Measurements from ENCODE around the gene DLX1.
"Not testable (repeated sequence)": the region's sequence is repeated elsewhere in the genome, so short reads cannot be mapped to it uniquely, and the experiment has no call there.

The DLX1 gene

DNA sequence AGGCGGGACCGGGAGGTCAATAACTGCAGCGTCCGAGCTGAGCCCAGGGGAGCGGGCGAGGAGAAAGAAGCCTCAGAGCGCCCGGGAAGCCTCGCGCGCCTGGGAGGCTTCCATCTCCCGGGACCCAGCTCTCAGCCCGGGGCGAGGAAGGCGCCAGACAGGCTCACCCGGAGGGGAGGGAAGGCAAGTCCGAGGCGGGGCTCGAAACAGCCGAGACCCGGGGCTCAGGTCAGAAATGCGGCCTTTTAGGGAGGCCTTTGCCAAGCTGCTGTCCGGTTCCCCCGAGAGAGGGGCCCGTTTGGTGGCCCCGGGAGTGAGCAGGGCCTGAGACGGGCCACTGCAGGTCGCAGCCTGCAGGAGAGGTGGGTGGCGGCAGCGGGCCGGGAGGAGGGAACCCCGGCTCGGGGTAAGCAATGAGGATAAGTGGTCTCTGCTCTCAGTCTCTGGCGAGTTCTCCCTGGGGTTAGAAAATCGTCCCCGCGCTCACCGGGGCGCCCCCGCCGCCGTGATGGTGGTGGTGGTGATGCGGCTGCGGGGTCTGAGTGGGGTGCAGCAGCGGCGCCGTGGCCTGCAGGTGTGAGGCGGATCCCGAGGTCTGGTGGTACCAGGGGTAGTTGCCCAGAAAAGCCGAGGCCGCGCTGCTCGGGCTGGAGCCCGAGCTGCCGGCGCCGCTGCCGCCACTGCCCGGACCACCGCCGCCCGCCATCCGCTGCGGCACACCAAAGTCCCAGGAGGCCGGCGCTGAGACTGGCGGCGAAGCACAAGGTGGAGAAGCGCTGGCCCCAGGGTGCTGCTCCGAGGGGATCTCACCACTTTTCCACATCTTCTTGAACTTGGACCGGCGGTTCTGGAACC, 15.0 kb downstream of the DLX1 start:
- no peak for DNase-seq

- no peak for DNase-seq
These were observed 15.9 kb downstream of the DLX1 start for GRCh38 chr2:172100935-172101820.

DNA sequence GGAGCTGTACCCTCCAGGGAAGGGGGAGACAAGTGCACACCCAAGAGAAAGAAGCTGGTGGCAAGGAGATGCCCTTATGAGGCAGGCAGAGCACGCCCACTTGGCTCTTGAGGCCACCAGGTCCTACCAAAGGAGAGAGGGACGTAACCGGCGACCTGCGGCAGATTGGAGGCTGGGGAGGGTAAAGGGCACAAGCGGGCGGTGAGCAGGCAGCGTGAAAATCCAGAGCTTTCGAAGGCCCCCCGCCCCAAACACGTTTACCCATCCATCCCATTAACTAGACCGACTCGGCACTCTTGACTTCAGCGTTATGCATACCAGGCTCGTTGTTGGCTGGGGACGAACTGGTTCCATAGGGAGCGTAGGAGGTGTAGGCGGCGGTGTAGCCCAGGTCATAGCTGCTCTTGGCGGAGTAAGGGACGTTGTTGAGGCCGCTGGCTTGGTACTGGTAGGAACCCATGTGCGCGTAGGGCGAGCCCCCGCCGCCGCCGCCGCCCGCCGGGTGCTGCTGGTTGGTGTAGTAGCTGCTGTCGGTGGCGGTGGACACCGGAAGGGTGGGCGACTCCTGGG, 16.6 kb downstream of the DLX1 start:
- no peak for DNase-seq

GRCh38 chr2:172102391-172103359, 17.4 kb downstream of the DLX1 start, which contains the start of gene DLX2:
Gene DLX2, minus strand, starts transcription at chr2:172102900. Its CDS starts 362 bp downstream, at chr2:172102538.
- no peak for DNase-seq

GRCh38 chr2:172103471-172104272, 18.4 kb downstream of the DLX1 start:
- DNase-seq: no peak

DNA sequence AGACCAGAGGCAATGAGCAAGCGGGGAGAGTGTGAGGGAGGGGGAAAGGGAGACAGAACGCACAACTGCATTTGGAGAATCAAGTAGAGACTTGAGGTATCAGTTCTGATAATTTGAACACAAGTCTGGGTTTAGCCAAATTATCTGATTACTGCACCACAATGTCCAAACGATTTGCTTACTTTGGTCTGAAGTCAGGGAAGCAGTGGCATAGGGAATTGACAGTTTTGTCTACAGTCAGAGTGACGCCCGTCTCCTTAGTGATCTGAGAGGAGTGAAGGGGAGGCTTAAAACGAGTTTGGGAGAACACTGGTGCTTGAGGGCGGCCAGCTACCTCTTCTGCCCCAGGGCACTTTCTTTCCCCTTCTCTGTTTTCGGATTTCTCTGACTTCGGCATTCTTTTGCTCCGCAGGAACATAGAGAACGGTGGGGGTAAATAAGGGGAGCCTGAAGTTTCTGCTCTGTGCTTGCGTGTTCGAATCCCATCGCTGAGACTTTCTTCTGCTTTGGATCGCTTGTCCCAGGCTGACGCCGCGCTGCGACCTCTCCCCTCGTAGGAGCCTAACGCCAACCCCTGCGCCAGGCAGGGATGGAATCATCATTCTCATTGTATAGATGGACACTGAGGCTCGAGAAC, 20.3 kb downstream of the DLX1 start:
- no peak for DNase-seq

DNA sequence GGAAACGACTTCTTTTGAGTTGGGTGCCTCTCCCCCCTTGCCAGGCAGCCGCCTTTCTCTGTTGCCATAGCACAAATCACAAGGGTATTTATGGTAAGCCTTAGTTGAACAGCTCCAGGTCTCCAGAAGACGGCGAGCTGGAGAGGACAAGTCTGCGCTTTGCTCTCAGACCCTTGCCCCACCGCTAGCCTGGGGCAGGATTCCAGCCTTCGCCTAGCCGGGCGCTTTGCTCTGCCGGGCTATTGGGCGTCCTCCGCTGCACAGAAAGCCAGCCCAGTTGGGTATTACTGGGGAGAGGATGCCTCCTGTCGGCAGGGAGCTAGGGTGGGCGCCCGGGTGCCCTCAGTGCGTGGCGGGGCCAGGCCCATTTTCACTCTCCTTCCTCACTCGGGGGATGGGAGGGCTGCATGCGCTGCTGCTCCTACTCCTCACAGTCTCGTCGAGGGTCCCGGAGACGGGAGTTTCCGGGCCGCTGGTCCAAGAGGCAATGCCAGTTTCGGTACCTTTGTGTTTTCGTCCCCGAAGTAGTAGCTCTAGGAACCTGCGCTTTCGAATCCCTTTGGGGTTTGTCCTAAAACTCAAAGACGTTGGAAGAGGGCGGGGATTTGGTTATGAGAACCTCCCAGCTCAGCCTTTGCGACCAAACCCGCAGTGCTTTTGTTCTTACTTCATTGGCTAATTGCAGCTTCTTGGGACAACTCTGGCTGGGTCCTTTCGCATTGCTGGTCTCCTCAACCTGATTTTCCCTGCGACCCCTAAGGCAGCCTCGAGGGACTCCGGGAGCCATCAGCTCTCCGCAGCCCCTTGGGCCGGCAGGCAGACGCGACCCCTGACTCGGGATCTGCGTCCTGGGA, 21.0 kb downstream of the DLX1 start:
- no peak for DNase-seq

GRCh38 chr2:172107690-172108586, 22.6 kb downstream of the DLX1 start:
- DNase-seq: no peak

- DNase-seq: no peak
These were observed 23.3 kb downstream of the DLX1 start for GRCh38 chr2:172108587-172108930.

GRCh38 chr2:172109256-172109987, 24.1 kb downstream of the DLX1 start:
- DNase-seq: no peak

GRCh38 chr2:172109988-172110811, 24.9 kb downstream of the DLX1 start:
- DNase-seq: no peak

DNA sequence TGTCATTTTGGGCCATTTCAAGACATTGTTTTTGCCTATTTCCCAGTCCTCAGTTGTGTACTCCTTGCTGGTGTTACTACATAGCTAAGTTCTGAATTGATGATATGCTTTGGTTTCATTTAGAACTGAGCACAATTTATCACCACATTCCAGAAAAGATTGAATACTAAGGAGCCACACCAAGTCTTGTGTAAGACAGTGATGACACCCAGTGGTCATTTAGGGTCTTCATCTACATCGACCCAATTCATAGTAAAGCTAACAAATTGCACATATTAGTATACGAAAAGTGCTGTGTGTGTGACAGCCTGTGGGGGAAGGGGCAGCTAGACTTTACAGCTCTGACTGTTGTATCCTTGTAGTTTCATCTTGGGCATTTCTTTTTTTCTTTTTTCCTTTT, 28.3 kb downstream of the DLX1 start:
- no peak for DNase-seq

- DNase-seq: not testable (repeated sequence)
These were observed 28.9 kb downstream of the DLX1 start for GRCh38 chr2:172114176-172114575.

- no peak for DNase-seq
These were observed 29.3 kb downstream of the DLX1 start for GRCh38 chr2:172114579-172114978.

GRCh38 chr2:172116107-172116506, 30.8 kb downstream of the DLX1 start:
- DNase-seq: no peak

- no peak for DNase-seq
These were observed 33.8 kb downstream of the DLX1 start for GRCh38 chr2:172119089-172119488.

DNA sequence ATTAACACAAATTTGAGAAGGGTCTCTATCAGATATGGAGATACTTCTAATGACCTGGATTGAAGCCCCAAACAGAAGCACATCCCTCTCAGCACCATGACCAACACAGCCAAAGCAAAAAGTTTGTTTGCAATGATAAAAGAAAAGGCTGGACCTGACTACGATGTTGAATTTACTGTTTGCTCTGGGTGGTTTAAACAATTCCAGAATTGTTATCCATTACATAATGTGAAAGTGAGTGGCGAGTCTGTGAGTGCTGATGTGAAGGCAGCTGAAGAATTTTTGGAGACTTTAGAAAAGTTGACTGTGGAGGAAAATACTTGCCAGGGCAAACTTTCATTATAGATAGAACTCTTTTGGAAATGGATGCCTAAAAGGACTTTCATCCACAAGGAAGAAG, 34.8 kb downstream of the DLX1 start:
- DNase-seq: no peak

Measured in activated effector memory CD4-positive, alpha-beta T cell treated with Interleukin-2 at 50 U/mL for 16 hours (primary cell).